ENCODE measurements around the gene CD58.

Gene CD58

DNA sequence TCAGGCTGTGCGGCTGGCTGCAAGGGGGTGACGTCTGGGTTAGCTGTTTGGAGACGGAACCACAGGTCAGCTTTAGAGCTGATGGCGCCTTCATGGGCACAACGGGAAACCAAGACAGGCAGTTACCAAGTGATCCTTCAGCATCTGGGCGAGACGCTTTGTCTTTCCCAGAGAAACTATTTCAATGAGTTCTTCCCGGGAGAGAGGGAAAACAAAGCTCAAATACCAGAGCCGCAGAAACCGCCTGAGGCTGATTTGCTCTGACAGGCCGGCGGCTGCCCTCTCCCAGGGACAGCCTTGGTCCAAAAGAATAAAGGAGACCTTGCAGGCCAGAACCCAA is 76.5 kb downstream of the CD58 start:
- Mint-ChIP-seq H3K9me3 (no peaks in the 10 kb centered on the region), H3K4me1 (peaks cover 50% of the 10 kb centered on the region), H3K27ac (peak overlapping the region; percentile 43), H3K4me3 (no peak overlapping the region), H3K27me3 (ENCODE audit: low read depth, poor library complexity) (peaks cover 4% of the 10 kb centered on the region), H3K36me3 (ENCODE audit: low read depth) (no peaks in the 10 kb centered on the region)
- no peak for DNase-seq
- TF ChIP-seq, protein P1, sequence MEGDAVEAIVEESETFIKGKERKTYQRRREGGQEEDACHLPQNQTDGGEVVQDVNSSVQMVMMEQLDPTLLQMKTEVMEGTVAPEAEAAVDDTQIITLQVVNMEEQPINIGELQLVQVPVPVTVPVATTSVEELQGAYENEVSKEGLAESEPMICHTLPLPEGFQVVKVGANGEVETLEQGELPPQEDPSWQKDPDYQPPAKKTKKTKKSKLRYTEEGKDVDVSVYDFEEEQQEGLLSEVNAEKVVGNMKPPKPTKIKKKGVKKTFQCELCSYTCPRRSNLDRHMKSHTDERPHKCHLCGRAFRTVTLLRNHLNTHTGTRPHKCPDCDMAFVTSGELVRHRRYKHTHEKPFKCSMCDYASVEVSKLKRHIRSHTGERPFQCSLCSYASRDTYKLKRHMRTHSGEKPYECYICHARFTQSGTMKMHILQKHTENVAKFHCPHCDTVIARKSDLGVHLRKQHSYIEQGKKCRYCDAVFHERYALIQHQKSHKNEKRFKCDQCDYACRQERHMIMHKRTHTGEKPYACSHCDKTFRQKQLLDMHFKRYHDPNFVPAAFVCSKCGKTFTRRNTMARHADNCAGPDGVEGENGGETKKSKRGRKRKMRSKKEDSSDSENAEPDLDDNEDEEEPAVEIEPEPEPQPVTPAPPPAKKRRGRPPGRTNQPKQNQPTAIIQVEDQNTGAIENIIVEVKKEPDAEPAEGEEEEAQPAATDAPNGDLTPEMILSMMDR (IDR thresholded peaks at IDR 0.05), result no peak

DNA sequence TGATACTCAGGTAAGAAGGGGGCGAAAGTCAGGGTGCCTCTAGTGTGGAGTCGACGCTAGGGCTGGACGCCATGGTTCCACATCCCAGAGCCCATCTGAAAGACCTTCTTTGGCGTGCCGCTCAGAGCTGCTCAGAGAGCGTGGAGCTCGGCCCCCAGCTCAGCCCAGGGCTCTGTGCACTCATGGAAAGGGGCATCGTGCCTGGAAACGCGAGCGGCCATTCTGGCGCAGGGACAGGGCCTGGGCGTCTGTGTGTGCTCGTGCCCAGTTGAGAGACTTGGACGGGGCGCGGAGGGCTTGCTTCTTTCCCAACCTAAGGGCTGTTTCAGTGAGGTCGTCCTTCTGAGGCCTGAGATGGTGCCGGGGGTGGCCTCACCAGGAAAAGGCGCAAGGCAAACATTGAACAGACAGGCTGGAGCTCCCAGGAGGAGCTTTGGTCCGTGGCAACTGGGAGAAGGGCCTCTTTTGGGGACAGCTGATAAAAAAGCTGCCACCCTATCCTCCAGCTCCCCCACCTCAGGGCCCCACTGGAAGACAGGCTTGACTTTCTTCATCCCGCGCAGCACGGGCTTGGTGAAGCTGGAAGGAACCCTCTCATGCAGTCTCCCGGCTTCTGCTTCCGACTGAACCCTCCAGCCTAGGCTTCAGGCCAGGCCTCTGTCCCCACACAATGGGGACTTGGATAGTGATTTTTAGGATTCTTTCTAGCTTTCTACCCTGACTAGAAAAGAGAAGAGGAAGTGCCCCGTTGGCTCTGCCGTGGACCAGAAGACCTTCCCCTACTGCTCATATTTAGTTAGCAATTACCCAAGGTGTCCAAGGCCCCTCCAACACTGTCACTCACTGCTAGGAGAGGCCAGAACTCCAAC is 77.1 kb downstream of the CD58 start:
- peaks cover 45% of the 10 kb centered on the region for H3K4me1 Mint-ChIP-seq
- H3K9me3 Mint-ChIP-seq, result no peaks in the 10 kb centered on the region
- peak overlapping the region; percentile 43 for H3K27ac Mint-ChIP-seq
- no peak for DNase-seq
- TF ChIP-seq, protein P1 (IDR thresholded peaks at IDR 0.05), result no peak
- H3K27me3 Mint-ChIP-seq (ENCODE audit: low read depth, poor library complexity), result peaks cover 4% of the 10 kb centered on the region
- no peak overlapping the region for H3K4me3 Mint-ChIP-seq
- no peaks in the 10 kb centered on the region for H3K36me3 Mint-ChIP-seq (ENCODE audit: low read depth)

DNA sequence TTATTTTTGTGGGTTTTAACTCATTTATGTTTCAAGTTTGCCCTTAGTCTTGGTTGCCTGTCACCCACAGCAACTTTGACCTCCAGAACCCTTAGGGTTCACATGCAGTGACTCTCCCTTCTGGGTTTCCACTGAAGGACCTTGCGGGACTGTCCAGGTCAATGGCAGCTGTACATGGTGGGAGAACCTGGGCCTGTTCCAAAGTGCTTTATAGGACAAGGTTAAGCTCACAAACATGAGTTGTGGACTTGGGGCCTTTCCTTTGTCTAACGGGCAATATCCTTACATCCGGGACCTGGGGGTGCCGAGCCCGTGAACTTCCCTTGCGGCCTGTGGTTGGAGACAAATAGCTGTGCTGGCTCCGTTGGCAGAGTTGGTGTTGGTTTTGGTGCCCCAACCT is 77.8 kb downstream of the CD58 start:
- Mint-ChIP-seq H3K27ac (no peak overlapping the region), H3K27me3 (ENCODE audit: low read depth, poor library complexity) (peaks cover 4% of the 10 kb centered on the region), H3K4me3 (no peak overlapping the region), H3K36me3 (ENCODE audit: low read depth) (no peaks in the 10 kb centered on the region), H3K4me1 (peaks cover 38% of the 10 kb centered on the region), H3K9me3 (no peaks in the 10 kb centered on the region)
- TF ChIP-seq, protein P1 (IDR thresholded peaks at IDR 0.05), result no peak
- DNase-seq, result no peak

DNA sequence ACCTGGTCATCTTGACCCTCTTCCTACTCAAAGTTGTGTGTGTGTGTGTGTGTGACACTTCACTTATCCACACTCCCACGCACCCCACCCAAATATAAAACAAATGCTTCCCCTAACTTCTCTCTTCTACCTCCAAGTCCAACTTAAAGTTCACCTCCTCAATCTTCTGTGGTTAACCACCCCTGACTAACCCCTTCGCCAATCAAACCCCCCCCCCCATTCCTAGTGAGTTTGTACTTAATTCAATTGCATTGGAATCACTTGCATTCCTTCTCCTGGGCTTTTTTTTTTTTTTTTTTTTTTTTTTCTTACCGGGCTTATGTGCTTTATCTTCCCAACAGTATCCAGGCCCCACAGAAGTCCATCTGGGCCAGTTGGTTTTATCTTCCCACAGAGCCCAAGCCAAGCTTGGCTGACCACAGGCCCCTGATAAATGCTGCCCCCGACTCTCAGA is 78.4 kb downstream of the CD58 start:
- H3K4me1 Mint-ChIP-seq, result peaks cover 37% of the 10 kb centered on the region

DNA sequence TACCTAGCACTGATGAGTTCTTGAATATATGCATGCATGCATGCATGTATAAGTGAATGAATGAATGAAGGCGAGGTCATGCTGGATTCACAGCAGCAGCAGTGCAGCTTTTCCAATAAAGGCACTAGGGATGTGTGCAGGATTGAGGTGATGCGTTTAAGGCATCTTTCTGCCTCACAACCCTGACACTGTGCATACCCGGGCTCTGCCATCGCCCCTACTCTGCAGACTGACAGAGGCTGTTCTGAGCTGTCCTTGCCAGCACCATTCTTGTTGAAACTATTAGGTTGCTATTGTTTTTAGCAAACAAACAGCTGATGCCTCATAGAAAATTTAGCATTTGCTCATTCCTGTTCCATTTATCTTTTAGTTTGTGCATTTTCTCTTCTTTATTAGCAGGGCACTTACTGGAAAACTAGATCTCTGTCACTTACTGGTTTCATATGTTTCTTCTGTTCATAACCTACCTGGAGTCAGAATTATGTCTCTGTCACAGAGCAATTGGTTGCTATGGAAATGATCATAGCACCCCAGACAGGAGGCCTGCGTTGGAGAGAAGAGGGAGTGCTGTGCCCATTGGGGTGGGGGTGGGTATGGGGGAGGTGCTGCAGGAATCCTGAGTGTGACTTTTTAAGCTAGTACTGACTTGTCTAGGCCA is 79.0 kb downstream of the CD58 start:
- Mint-ChIP-seq H3K27me3 (ENCODE audit: low read depth, poor library complexity) (peaks cover 6% of the 10 kb centered on the region), H3K27ac (no peak overlapping the region), H3K36me3 (ENCODE audit: low read depth) (no peaks in the 10 kb centered on the region), H3K4me3 (no peak overlapping the region), H3K9me3 (no peaks in the 10 kb centered on the region), H3K4me1 (peaks cover 36% of the 10 kb centered on the region)
- no peak for DNase-seq
- TF ChIP-seq, protein P1 (IDR thresholded peaks at IDR 0.05), result no peak

More for the DNA sequence above, 78.4 kb downstream of the CD58 start:
- Mint-ChIP-seq H3K9me3 (no peaks in the 10 kb centered on the region), H3K27ac (no peak overlapping the region), H3K36me3 (ENCODE audit: low read depth) (no peaks in the 10 kb centered on the region), H3K4me3 (no peak overlapping the region), H3K27me3 (ENCODE audit: low read depth, poor library complexity) (peaks cover 5% of the 10 kb centered on the region)
- no peak for DNase-seq
- TF ChIP-seq, protein P1 (IDR thresholded peaks at IDR 0.05), result no peak
